Hematopoietic multipotent progenitor cell treated with erythropoietin and hydrocortisone succinate and interleukin-3 and kit ligand, for 4 days (in vitro differentiated cells): Measurements from ENCODE around the gene CCDC91.
A peak's percentile ranks its signal among the peaks of the same experiment; 100 is the strongest.

ENCODE experiments used
- DNase-seq: peaks from one replicate; pipeline ENCODE4 v3.0.0-alpha.2; 2015

Gene CCDC91, protein sequence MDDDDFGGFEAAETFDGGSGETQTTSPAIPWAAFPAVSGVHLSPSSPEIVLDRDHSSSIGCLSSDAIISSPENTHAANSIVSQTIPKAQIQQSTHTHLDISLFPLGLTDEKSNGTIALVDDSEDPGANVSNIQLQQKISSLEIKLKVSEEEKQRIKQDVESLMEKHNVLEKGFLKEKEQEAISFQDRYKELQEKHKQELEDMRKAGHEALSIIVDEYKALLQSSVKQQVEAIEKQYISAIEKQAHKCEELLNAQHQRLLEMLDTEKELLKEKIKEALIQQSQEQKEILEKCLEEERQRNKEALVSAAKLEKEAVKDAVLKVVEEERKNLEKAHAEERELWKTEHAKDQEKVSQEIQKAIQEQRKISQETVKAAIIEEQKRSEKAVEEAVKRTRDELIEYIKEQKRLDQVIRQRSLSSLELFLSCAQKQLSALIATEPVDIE

DNA sequence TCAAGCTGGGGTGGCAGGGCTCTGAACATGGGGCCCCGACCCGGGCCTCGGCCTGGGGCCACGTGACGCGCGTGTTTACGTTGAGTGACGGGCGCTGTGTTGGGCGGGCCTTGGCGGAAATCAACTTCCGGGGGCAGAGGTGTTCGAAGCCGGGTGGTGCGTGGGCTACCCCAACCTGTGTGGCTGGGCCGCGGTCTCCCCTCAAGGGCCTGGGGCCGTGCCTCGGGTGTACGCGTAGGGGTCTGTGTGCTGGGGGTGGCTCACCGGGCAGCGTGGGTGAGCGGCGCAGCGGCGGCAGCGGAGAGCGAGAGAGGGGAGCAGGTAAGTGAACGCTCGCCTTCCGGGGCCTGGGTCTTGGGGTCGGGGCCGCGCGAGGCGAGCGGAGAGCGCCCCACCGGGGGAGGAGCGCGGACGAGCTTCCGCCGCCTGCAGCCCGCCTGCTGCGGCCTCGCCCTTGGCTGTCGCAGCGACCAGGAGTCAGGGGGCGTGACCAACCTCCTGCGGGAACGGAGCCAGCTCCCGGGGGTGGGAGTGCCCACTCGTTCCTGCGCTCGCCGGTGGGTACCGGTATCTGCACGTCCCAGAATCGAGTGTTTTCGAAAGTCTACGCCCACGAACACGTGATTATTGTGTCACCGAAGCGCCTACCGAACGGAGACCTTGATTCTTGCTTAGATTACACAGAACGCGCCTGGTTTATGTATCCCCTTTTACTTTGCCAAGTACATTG, at the start of gene CCDC91:
Gene CCDC91, plus strand, starts transcription at position 136 of the 730 bp plus-strand sequence. CDS start 66,760 bp downstream, outside the sequence.
- DNase-seq, result peak; percentile 95

DNA sequence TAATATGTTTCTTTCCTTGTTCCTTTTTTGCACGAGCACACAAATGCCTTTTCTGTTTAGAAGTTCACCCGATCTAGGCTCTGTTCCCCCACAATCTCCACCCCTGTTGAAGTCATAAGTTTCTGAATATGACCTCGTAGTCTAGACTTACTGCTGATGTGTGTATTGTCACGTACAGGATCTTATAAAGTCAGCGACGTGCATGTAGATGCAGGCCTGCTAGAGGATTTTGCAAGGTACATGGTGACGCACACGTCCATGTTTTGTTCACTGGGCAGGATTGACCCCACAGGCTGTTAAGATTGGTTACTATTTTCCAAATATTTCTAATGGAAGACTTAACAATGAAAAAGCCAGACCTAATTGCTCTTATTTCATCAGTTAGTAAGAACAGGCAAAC, 46.2 kb upstream of the CCDC91 start:
- DNase-seq, result no peak

DNA sequence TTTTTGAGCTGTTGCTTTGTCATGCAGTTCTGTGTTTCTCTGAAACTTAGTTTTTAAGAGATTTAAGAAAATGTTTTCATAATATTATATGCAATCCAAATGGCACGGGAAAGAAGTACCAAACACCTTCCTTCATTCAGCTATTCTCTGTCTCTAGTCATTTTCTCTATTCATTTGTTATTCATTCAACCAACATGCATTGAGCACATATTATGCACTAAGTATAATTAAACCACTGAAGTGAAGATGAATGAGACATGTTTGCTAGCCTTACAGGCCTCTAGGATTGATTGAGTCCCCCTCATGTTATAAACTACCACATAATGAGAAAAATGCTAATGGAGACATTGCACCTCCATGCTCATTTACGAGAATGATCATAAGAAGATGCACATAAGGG, 45.7 kb upstream of the CCDC91 start:
- DNase-seq, result no peak

DNA sequence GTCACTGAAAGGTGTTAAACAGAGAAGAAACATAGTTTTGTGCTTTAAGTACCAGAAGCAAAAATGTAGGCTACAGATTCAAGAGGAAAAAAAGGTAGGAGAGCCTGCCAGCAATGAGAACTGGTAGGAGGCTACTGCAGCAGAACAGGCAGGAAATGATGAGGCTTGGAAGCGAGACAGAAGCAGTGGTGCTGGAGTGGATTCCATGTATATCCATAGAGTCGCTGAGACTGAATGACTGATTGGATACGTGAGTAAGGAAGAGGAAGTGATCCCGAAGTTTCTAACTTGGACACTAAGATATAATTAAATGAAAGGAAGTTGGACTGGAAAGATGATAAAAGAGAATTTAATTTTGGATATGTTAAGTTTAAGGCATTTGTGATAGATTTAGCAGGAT, 45.0 kb upstream of the CCDC91 start:
- no peak for DNase-seq

DNA sequence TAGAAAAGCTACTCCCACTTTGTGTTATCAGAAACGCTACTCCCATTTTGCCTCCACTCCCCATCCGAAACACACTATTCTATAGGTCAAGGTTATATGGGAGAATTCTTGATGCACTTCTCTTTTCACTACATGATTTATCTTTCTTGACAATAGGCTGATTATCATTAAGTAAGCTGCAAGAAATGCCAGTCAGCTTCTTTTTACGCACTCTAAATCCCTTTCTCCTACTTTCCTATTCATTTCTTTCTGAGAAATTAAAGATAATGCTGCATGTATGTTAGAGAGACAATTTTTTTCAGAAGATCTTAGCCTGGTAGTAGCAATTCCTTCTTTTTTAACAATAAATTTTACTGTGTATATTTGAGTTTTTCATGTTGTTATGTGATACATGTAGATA, 41.0 kb upstream of the CCDC91 start:
- DNase-seq, result no peak

DNA sequence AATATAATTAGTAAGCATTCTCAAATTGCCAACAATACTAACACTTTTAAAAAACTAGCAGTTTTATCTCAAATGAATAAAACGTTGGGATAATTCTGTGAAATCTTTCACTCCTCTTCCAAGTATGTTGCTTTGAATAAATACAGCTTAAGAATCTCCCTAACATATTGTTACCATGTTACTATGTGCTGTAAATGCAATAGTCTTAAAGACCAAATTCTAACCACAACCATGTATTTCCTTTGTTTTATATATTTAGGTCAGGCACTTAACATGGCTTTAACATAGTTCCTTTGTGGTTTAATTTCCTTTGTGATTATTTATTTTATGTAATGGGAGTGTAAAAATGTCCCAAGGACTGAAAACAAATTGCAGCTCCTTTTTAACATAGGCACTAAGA, 33.9 kb upstream of the CCDC91 start:
- DNase-seq, result no peak

DNA sequence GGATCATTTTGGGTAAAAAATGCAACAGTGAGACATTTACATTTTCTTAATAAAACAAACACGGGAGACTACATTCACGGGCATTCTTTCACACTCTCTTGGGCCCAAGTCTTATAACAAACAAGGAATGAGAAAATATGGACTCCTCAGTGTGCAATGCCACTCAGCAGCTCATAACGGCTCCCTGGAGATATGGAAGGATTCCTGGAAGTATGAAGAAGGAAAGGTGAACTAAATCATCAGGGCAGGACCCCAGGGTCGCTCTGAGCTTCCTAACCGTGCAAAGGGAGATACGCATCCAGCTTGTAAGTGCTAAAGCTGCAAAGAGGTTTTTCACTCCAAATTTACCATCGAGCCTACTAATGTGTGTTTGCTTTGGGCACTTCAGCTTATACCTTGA, 33.5 kb upstream of the CCDC91 start:
- DNase-seq, result no peak

DNA sequence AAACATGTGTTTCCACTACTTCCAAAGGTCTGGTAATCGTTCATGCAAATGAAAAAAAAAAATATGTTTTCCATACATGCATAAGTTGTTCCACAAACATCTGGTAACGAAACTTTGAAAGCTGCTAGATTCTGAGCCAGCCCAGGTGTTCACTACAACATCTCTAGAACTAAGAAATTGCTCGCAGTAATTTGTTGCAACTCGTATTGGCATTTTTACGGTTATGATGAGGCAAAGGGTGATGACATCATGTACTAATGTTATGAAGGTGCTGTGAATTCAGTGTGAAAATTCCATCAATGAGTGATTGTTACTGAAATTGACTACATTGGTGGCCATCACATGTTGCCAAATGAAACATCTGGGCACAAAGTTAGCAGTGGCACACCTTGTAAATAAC, 31.9 kb upstream of the CCDC91 start:
- no peak for DNase-seq

DNA sequence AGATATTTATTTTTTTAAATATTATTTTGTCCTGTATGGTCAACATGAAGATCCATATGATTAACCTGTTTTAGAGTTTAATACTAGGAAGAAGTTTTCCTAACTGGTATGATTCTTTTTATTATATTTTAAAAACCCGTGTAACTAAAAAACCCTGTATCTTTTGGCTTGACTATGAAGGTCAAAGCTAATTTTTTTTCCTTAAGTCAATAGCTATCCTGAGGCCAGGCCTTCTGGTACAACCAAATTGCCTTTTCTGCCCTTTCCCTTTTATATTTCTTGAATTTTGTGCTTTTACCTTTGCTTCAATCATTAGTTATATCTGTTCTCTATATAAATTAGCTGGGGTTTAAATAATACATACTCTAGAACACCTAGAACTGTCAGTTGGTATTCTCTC, 30.6 kb upstream of the CCDC91 start:
- DNase-seq, result no peak

DNA sequence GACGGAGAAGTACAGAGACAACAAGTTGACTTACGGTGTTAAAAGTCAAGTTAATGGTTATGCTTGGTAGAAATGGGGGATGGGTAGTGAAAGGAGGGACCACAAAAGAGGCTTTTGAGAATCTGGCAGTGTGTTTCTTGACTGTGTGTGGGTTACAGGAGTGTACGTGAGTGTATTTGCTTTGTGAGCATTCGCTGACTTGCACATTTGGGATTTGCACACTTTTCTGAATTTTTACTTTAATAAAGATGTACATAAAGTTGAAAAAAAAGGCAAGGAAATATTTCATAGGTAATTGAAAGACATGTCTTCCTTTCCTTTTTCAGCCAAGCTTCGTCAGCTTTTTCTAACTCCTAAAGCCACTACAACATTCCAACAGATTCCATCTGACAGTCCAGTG, 28.6 kb upstream of the CCDC91 start:
- no peak for DNase-seq

DNA sequence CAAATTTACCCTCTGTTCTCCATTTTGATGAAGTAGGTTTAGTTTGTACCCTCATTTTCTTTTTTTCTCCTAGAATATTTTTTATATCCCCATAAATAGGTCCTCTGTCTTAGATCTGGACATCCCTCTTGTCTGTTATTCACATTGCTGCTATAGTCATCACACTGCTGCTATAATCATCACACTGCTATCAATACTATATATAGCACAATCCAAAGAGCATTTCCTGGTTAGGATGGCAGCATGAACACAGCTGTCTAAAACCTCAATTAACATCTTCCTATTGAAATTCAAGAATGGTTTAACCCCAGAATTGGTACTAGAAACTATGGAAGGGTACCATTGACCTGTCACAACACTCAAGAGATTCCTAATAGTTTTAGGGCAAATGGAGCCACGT, 27.6 kb upstream of the CCDC91 start:
- no peak for DNase-seq

DNA sequence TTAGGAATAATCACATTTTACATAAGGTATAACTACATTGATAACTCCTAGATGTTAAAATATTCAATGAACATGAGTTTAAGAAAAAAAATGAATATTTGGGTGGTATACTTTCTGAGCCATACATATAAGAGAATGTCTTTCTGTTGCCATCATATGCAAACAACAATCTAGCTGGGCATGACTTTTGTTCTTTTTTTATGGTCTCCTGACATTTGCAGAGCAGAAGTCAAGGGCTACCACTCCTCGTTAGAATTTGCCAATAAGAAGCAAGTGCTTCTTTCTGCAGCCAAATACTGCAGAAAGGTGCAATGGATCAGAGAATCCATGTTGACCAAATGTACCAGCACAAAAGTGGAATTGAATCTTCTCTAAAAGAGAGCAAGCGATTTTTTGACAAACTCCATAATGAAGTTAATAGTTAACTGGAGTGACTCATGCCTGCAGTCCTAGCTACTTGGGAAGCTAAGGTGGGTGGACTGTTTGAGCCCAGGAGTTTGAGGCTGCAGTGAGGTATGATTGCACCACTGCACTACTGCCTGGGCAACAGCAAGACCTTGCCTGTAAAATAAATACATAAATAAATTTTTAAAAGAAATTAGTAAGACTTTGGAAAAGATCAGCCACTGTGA, 25.5 kb upstream of the CCDC91 start:
- DNase-seq, result no peak

DNA sequence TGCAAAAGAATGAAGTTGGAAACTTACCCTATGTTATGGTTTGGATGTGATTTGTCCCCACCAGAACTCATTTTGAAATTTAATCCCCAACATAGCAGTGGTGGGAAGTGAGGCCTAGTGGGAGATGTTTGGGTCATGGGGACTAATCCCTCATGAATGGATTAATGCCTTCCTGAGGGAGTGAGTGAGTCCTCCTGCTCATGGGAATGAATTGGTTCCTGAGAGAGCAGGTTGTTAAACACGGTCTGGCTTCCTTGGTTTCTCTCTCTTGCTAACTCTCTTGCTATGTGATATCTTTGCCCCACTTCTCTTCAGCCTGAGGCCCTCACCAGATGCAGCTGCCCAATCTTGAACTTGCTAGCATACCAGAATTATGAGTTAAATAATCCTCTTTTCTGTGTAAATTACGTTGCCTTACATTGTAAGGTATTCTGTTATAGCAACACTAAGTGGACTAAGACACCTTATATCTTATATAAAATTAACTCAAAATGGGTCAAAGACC, 22.2 kb upstream of the CCDC91 start:
- DNase-seq, result no peak

DNA sequence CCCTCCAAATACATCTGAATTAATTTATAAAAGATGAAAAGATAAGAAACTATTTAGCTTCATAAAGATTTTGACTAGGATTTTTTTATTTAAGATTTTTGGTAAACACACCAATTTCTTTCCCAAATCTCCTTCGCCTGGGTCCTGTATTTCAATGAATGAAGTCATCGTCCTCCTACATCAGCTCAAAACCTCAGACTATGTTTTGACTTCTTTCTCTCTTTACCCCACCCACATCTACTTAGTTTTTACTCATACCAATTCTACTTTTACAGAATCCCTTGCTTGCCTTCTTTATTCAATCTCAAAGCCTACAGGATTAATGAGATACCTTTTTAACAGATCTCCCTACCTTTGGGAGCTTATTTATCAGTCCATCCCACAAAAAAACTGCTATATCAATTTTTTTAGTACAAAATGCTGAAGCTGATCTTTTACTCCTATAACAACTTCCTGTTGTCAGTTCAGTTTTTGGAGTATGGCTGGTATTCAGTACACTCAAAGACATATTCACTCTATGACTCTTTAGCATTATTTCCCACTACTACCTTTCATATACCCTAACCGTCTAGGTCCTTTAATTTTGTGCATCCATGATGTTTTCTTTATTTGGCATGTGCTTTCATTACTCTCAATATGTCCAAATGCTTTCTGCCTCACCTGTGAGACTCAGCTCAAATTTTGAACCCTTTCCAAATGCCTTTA, 18.7 kb upstream of the CCDC91 start:
- DNase-seq, result no peak

DNA sequence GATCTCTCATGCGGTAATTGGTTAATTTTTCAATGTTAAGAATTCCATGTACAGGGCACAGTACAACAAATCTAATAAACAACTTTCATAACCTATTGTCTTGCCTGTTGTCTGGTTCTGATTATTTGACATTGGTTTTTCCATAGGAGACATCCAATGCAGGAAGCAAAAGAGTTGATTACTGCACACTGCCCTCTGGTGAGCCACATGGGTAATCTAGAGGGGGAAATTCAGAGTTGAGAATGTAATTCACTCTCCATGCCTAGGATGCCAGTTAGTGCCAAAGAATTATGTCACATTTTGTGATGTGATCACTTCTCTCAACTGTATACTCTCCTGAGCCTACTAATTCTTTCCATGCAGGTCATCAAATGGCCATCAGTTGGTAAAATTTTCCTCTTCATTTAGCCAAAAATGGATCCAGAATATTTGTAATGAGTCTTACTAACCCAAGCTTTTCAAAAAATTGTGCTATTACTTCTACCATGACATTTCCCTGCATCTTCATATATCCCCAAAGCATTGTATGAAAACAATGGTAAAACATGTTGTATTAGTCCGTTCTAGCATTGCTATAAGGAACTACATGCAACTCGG, 17.7 kb upstream of the CCDC91 start:
- DNase-seq, result peak; percentile 70

DNA sequence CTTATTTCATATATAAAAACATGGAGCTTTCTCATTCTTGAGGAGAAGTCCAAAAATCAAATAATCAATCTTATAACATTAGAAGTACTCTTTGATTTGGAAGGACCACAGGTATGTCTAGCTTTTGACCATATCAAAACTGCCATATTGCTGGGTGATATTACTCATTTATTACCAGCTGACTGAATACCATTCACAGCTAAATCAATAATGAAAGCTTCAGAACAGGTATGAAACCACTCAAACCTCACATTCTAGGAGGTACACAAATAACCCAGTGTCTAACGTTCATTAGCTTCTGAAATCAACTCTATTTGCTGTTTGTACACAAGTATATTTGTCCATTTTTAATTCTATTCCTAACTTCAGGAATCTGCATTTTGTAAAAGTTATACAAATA, 16.8 kb upstream of the CCDC91 start:
- DNase-seq, result no peak

DNA sequence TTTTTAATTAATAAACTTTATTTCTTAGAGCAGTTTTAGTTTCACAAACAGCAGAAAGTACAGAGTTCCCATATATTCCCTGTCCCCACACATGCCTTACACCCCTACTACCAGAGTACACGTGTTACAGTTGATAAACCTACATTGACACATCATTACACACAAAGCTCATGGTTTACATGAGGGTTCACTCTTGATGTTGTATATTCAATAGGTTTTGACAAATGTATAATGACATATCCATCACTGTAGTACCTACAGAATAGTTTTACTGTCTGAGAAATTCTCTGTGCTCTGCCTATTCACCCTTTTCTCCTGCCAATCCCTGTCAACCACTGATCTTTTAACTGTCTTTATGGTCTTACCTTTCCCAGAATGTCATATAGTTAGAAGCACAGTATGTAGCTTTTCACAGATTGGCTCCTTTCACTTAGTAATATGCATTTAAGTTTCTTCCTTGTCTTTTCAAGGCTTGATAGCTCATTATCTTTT, 15.1 kb upstream of the CCDC91 start:
- no peak for DNase-seq

DNA sequence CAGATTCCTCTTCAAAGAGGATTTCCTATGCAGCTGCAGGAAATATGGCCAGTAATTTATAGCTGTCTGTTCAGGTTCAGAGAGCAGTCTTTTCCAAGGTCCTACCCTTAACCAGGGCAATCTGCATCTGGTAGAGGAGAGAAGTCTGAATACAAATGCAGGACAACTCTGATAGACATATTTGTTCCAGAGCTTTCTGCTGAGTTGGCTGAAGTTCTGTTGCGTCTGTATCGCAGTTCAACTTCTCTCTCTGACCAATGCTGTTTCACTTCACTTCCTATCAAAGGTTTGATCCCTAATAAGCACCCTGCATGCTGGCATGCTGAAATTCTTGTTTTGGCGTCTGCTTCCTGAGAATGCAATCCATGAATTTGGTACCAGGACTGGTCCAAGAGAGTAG, 14.0 kb upstream of the CCDC91 start:
- DNase-seq, result no peak

DNA sequence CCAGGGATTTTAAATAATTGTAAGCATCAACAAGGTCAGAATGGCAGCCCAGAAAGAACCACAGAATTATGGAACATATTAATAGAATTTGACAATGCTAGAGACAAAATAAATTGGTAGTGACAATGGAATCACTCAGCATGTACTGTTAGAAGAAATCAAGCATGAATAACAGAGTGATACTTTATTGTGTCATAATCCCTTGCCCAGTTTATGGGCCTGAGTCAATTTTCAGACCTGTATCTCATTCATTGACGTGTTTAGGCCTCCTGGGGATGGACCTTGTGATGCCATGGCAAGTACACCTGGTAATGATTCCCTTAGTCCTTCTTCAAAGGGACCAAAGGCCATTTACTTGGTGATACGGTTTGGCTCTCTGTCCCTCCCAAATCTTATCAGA, 12.8 kb upstream of the CCDC91 start:
- no peak for DNase-seq

DNA sequence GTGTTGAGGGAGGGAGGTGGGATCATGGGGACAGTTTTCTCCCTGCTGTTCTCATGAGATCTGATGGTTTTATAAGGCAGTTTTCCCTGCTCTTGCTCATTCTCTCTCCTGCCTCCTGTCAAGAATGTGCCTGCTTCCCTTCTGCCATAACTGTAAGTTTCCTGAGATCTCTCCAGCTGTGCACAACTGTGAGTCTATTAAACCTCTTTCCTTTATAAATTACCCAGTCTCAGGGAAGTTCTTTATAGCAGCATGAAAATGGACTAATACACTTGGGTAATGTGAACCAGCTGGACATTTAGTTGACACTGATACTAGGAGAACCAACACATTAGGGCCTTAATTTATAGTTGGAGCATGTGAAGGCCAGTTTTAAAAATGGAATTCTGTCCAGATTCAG, 12.4 kb upstream of the CCDC91 start:
- no peak for DNase-seq

DNA sequence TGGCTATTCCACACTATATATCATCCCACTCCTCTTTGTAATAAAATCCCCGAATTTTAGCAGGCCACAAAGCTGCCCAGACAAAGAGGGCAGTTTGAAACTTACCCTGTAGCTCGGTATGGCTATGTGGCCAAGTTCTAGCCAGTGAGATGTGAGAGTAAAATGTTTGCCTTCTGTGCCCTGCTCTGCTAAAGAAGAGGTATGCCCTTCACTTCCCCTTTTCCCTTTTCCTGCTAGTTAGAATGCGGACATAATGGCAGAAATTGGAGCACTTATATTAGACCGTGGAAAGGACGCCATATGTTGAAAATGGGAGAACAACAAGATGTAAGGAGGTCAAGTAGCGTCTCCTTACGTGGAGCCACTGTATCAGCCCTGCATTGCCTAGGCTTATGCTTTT, 11.5 kb upstream of the CCDC91 start:
- DNase-seq, result no peak

DNA sequence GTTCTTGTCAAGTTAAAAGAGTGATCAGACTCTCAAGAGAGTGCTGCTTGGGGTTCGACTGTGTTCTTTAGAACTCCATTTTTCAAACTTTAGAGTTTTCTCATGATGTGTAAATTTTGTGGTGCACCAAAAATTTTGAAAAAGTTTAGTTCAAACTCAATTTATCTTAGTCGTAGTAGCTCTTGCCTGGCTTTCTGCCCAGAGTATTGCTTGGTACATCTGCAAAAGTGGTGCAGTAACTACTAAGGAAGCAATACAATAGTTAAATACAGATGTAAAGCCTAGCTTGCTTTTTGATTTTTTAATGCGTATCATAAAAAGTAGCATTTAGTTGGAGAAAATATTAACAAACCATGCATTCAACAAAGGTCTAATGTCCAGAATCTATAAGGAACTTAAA, 9.5 kb upstream of the CCDC91 start:
- no peak for DNase-seq

DNA sequence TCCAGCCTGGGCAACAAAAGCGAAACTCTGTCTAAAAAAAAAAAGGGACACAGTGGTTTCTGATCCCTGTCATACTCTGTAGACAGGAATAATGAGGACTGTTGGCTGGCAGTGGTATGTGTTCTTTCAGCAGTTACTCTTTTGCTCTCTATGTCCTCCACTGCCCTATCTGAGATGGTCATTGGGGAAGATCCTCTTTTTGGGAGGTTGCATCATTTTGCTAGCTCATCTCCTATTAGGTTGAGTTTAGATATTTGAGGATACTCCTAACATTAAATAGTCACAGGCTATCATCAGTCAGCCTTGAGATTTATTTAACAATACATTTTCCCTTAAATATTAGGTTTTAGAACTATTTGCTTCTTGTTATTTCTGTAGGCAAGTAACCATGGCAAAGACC, 5.9 kb upstream of the CCDC91 start:
- peak; percentile 40 for DNase-seq
